HTR-8/SVneo (cell line): Measurements from ENCODE around the gene ZNF598.
"Not testable (repeated sequence)": the region's sequence is repeated elsewhere in the genome, so short reads cannot be mapped to it uniquely, and the experiment has no call there.

Source experiments
- DNase-seq: peaks from one replicate; pipeline ENCODE4 v3.0.0; 2011; ENCODE audit warnings: low spot score, mixed read lengths; ENCODE audit not compliant: insufficient read length
- FAIRE-seq: peaks from 2 replicates; lab custom pipeline; 2011; peaks lifted over from hg19 to GRCh38; lab: Jason Lieb, UNC

The ZNF598 gene

GRCh38 chr16:1962161-1963153, 47.2 kb downstream of the ZNF598 start:
- DNase-seq, FAIRE-seq: not testable (repeated sequence)

- FAIRE-seq (no peak), DNase-seq (no peak)
Measured at GRCh38 chr16:1961651-1962067, 48.0 kb downstream of the ZNF598 start.

- DNase-seq (no peak), FAIRE-seq (no peak)
Measured at GRCh38 chr16:1960665-1961630, 48.7 kb downstream of the ZNF598 start.

GRCh38 chr16:1959269-1960039, 50.2 kb downstream of the ZNF598 start, which contains the start of gene NDUFB10:
Gene NDUFB10 (plus strand): TSS chr16:1959538. CDS start chr16:1959625, 87 bp downstream.
- FAIRE-seq (peak; percentile 57), DNase-seq (peak; percentile 93)

GRCh38 chr16:1958715-1959268, 50.8 kb downstream of the ZNF598 start:
- DNase-seq (no peak), FAIRE-seq (no peak)

GRCh38 chr16:1958143-1958491, 51.5 kb downstream of the ZNF598 start:
- FAIRE-seq, DNase-seq: not testable (repeated sequence)

GRCh38 chr16:1957434-1958142, 52.0 kb downstream of the ZNF598 start:
- not testable (repeated sequence) for DNase-seq, FAIRE-seq

- no peak for DNase-seq
- no peak for FAIRE-seq
Measured at GRCh38 chr16:1953734-1954133, 55.9 kb downstream of the ZNF598 start.

GRCh38 chr16:1950559-1950958, 59.1 kb downstream of the ZNF598 start:
- FAIRE-seq: no peak
- DNase-seq: no peak

GRCh38 chr16:1950047-1950446, 59.6 kb downstream of the ZNF598 start:
- no peak for DNase-seq
- no peak for FAIRE-seq

GRCh38 chr16:1949507-1949906, 60.1 kb downstream of the ZNF598 start:
- no peak for FAIRE-seq
- no peak for DNase-seq
